Cardiac septum (tissue), 1 donor: ENCODE results near the gene IL4I1. TPM values are rescaled to one million over a fixed set of nuclear protein-coding genes. Genes with fewer than 3 reads are reported as not detected.
"Not testable (repeated sequence)": the region's sequence is repeated elsewhere in the genome, so short reads cannot be mapped to it uniquely, and the experiment has no call there.

ENCODE experiments used
- DNase-seq: peaks from one replicate; pipeline ENCODE4 v3.0.0-alpha.2; 2020; ENCODE audit warnings: low spot score
- intact Hi-C: fragments of 100-400 bp; cut with DNase I; formaldehyde crosslinking; loops from one replicate; pipeline ENCODE4 v1.14.0; 2022
- total RNA-seq: library from RNA; stranded (reverse); fragmentation: NEBNext Ultra II Directional; extraction: Animal tissue kit (Norgen Biotek cat#: 25700); gene quantifications from one replicate; pipeline ENCODE4 v1.2.1, GENCODE V29; 2021
- donor health status: DM: no; HTN: no; CAD: no.

IL4I1 gene
- total RNA-seq, 1 donor from 2014 or later = 1.2 TPM

DNA sequence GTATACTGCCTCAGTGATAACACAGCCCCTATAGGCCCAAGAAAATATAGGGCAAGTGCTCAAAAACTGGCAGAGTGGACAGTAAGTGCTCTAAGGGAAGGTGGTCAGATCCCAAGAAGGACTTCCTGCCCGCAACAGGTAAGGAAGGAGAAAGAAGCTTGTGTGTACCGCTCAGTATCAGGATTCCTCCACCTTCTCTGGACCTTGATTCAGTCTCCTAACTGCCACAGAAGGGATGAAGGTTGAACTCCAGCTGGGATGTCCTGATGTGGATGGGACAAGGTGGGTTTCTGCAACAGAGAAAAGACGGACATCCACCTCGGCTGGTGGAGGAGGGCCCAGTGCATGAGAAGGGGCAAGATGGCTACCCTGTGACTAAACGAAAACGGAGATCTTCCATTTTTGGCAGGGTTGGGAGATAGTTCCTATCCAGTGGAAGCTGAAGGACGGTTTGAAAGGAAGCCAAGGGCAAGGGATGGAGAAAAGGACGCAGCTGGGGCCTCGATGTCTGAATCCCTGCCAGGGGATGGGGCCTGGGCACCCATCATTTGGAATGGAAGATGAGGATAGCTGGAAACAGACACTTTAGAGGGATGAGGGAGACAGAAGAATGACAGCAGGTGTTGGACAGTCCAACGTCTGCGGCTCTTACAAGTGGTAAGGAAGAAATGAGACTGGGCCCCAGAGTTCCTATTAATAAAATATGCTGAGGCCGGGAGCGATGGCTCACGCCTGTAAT lies 31.0 kb upstream of the IL4I1 start:
- intact Hi-C loops = no loop called here
- DNase-seq = no peak

DNA sequence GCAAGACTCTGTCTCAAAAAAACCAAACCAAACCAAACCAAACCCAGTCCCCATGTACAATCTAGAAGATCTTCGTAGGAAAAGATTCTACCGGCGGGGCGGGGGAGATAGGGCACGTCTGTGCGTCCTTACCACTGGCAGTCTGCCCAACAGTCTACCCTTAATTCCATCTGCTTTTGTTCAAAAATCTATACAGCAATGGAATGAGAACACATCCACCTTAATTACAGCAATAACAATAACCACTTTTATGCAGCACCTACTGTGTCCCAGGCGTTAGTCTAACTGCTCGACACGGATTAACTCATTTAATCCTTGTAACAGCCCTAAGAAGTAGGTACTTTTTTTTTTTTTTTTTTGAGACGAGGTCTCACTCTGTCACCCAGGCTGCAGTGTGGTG lies 29.8 kb upstream of the IL4I1 start:
- no peak for DNase-seq
- intact Hi-C loops = no loop called here

- intact Hi-C loops = no loop called here
- DNase-seq = no peak
Observed at GRCh38 chr19:49925486-49925885, 28.8 kb upstream of the IL4I1 start.

DNA sequence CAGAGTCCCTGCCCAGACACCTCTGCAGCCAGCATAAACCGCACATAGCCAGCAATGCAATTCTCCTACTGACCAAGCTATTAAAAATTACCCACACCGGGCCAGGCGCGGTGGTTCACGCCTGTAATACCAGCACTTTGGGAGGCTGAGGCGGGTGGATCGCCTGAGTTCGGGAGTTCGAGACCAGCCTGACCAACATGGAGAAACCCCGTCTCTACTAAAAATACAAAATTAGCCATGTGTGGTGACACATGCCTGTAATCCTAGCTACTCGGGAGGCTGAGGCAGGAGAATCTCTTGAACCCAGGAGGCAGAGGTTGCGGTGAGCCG lies 28.2 kb upstream of the IL4I1 start:
- intact Hi-C loops = not testable (repeated sequence)

GRCh38 chr19:49924004-49924880 lies 27.6 kb upstream of the IL4I1 start:
- DNase-seq = no peak
- intact Hi-C loops = no loop called here

More for the DNA sequence above, 28.2 kb upstream of the IL4I1 start:
- not testable (repeated sequence) for DNase-seq

DNA sequence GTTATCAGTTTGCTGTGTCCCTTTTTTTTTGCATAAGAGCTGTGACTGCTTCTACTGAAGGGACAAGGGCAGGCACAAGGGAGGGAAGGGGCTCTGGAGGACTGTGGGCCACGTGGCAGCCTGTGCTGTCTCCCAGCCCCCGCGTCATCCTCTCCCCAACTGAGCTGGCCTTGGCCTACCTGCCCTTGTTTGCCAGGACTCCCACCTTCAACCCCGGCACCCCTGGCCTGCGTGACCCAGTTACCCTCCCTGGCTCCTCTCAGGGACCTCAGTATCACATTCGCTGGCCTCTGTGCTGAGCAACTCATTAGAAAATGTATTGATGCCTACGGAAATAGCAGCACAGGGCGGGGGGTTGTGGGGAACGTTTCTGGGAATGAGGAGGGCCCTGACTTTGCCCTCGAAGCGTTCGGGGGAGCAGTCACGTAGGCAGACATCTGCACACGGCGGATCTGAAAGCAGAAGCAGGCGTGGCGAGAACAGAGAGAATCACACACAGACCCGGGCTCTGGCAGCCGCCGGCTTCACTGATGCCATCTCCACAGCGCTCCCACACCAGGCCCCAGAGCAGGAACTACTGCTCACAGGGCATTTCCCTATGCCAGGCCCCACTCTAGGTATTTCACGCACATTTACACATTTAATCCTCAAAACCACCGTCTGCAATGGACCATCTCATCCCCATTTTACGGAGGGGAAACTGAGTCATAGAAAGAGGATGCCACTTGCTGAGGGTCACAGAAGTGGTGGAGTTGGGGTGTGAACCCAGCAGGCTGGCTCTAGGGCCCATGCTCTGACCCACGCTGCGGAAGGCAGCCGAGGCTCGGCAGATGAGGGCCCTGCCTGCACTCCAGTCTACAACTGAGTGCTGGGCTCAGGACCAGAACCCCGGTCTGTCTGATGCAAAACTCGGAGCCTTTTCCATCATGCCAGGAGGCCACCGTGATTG lies 26.6 kb upstream of the IL4I1 start:
- no peak for DNase-seq

DNA sequence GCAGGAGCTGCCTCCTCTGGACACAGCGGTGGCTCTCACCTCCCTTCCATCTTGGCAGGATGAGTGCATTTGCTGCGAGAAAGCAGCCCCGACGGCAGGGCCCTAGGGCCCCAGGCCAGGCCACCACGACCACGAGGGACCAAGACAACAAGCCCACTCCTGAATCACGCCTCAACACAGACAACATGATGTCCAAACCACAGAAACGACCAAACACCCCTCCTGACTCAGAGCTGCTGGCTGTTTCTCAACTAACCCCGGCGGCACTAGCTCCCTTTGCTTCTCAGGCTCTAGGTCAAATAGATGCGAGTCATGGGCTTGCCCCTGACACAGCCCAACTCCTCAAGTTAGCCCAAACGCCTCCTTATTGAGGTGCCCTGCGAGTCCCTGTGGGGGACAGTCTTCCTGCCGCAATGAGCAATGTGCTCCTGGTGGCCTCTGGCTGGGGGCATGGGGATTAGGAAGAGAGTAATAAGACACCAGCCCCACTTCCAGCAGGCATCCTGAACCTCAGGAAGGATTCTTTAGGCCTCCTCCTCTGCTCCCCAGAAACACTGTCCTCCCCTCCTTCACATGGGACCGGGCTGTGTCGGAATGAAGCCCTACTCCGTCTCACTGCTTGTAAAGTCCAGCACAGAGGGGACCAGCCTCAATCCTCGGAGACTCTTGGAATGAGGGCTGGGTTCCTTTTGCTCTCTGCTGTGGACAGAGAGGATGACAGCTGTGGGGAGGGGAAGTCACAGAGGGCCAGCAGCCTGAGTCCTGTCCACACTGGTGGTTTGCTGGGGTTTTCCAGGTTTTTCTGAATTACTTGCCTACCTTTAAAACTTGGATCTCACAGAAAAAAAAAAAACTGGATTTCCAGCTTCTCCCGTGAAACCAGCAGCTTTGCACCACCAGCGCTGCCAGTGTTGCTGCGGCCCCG lies 25.4 kb upstream of the IL4I1 start:
- DNase-seq = no peak
- intact Hi-C loops = no loop called here

More for the DNA sequence above, 26.6 kb upstream of the IL4I1 start:
- intact Hi-C loops = no loop called here

DNA sequence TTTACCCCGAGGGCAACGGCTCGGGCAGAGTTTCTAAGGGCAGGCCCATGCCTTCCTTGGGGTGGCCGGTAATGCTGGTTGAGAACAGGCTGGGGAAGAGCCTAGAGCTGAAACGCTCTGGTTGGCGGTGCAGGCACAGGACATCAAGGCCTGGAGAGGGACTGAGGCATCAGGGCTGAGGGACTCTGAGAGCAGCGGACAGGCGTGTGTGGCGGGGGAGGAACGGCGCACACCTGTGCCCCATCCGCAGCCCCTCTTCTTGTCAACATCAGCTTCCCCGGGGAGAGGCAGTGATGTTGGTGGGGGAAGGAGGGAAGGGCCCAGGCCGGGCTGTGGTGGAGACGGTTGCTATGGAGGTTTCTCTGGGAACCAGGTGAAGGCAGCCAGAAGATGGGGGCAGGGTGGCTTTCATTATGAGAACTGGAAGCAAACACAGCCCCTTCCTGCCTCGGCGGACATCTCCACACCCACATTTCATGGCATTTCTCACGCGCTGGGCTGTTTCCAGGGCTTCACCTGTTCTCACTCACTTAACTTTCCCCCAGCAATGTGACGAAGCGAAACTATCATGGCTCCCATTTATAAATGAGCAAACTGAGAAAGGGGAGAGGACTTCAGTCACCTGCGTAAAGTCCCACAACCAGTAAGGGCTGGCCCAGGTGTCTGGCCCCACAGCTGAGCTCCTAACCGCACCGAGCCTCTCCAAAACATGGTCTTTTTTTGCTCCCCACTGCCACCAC lies 24.1 kb upstream of the IL4I1 start:
- DNase-seq = no peak
- intact Hi-C loops = no loop called here

GRCh38 chr19:49918089-49918488 lies 21.4 kb upstream of the IL4I1 start:
- no peak for DNase-seq
- intact Hi-C loops = no loop called here

DNA sequence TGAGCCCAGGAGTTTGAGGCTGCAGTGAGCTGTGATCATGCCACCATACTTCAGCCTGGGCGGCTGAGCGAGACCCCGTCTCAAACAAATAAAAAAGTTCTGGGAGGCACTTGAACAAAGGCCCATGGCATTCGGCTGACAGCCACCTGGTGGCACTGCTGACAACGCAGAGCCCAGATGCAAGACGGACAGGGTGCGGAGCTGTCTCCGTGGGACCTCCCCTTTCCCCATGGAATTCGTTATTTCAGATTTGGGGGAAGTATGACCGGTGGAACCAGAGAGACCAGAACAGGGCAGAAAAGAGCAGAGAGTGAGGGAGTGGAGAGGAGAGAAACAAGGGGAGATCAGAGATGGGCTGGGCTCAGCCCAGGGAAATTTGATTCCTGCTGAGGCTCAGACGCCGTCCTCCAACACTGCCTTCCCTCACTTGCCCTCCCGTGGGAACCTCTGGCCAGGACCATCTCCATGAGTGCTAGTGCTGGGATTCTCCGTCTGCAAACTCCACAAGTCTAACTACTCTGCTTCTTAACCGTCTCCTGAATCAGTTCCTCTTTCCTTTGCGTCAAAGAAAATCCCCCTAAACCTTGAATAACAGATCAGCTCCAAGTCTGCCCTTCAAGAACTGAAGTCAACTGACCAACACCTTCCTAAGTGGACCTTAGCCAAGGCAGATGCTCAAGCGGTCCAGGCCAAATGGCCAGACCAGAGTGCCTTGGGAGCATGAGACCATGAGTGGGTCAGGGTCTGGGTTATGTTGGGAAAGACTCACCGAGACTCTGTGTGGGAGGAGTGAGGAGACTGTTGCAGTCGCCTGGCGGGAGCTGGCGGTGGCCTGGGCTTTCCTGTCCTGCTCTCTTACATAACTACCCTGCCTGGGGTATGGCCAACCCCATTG lies 20.4 kb upstream of the IL4I1 start:
- DNase-seq = no peak
- intact Hi-C loops = no loop called here

DNA sequence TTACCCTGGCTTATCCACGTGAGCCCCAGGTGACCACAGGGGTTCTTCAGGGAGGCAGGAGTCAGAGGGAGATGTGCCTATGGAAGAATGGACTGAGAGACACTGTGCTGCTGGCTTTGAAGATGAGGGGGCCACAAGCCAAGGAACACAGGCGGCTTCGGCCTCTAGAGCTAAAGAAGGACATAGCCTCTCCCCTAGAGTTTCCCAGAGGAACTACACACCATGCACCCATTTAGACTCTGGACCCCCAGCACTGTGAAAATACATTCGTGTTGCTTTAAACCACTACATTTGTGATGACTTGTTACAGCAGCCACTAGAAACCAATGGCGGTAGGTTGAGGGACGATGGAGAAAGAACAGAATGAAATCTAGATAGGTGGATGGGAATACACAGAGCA lies 18.6 kb upstream of the IL4I1 start:
- intact Hi-C loops = no loop called here
- no peak for DNase-seq

DNA sequence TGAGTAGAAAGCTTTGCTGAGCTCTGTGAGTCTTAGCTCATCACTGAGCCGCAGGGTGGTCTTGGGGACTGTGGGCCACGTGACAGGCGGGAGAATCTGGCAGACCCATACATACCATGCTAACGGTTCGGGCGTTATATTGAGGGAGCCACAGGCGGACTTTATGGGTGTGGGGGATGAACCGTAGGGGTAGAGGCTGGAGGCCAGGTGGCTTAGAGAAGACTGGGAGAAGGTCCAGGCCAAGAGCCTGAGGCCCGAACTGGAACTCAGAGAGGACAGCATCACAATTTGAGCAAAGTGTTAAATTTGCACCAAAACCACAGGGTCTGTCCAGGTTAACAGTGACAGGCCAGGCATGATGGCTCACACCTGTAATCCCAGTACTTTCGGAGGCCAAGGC lies 17.0 kb upstream of the IL4I1 start:
- intact Hi-C loops = no loop called here
- DNase-seq = no peak

DNA sequence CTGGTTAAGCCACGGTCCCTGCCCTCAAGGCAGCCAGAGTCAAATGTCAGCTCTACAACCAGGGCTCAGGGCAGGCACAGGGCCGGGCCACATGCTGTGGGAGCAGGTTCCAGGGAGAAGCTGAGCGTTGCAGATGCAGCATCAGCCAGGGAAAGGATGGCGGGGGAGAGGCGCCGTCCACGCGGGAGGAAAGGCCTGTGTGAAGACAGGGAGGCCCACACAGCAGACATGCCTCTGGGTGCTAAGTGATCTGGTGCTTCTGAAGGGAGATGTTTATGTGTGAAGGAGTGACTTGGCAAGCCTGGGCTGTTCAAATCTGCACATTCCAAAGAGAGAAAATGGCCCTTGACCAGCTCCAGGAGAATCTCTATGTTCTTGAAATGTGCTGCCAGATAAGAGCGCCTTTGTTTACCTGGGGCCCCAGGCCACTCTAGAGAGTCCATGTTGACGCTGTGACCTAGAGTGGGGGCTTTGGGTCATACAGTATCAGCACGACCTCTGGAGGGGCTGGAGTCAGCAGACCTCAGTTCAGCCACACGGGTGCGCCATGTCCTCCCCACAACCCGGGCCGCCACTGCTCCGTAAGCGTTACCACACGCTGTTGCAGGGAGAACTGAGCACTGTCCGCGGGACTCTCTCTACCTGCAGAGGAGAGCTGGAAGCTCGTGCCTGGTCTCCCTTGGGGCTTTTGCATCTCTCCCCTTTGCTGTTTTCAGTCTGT lies 16.4 kb upstream of the IL4I1 start:
- no peak for DNase-seq
- intact Hi-C loops = no loop called here

GRCh38 chr19:49911381-49912145 lies 14.9 kb upstream of the IL4I1 start:
- intact Hi-C loops = no loop called here
- no peak for DNase-seq

DNA sequence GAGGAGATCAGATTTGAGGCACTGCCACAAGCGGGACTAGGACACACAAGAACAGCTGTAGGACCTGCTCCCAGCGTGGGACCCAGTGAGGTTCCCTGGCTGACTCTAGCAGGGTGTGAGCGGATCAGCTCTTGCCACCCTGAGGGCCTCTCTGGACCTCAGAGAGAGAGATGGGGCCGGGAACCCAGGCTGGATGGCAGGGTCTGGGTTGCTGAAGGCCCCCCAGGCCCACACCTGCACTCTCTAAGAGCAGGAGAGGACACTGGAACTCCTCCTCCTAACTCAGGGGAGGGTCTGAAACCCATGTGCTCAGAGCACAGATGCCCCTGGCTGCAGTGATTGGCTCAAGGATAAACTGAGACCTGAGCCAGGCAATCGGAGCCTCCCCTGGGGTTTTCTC lies 13.5 kb upstream of the IL4I1 start:
- intact Hi-C loops = no loop called here
- DNase-seq = no peak
